Fibroblast of the conjunctiva (primary cell): Measurements from ENCODE around the gene SV2A.
"Not testable (repeated sequence)": the region's sequence is repeated elsewhere in the genome, so short reads cannot be mapped to it uniquely, and the experiment has no call there.

Source experiments
- DNase-seq: peaks from one replicate; pipeline ENCODE4 v3.0.0-alpha.2; 2010; ENCODE audit warnings: low read depth

Gene SV2A

GRCh38 chr1:149886396-149887195 is 31.0 kb downstream of the SV2A start:
- peak; percentile 100 for DNase-seq

GRCh38 chr1:149886121-149886395 is 31.6 kb downstream of the SV2A start:
- DNase-seq, result peak; percentile 3

- DNase-seq, result peak; percentile 77
Measured at GRCh38 chr1:149885339-149886120, 32.1 kb downstream of the SV2A start.

- DNase-seq, result peak; percentile 14
Measured at GRCh38 chr1:149884433-149885338, 33.0 kb downstream of the SV2A start.

- DNase-seq, result no peak
Measured at GRCh38 chr1:149883598-149884247, 33.9 kb downstream of the SV2A start.

- DNase-seq, result no peak
Measured at GRCh38 chr1:149881876-149882275, 35.8 kb downstream of the SV2A start.

GRCh38 chr1:149879556-149879955 is 38.1 kb downstream of the SV2A start:
- no peak for DNase-seq

- no peak for DNase-seq
Measured at GRCh38 chr1:149877211-149877946, 40.3 kb downstream of the SV2A start.

- not testable (repeated sequence) for DNase-seq
Measured at GRCh38 chr1:149873060-149873459, 44.6 kb downstream of the SV2A start.

- not testable (repeated sequence) for DNase-seq
Measured at GRCh38 chr1:149866887-149867286, 50.8 kb downstream of the SV2A start.

- not testable (repeated sequence) for DNase-seq
Measured at GRCh38 chr1:149861497-149862054, 56.1 kb downstream of the SV2A start.

- not testable (repeated sequence) for DNase-seq
Measured at GRCh38 chr1:149860684-149861496, 56.8 kb downstream of the SV2A start.

GRCh38 chr1:149860271-149860670 is 57.4 kb downstream of the SV2A start:
- DNase-seq, result not testable (repeated sequence)
